ENCODE data around the gene GPC6.
"Not testable (repeated sequence)": the region's sequence is repeated elsewhere in the genome, so short reads cannot be mapped to it uniquely, and the experiment has no call there.

The GPC6 gene

DNA sequence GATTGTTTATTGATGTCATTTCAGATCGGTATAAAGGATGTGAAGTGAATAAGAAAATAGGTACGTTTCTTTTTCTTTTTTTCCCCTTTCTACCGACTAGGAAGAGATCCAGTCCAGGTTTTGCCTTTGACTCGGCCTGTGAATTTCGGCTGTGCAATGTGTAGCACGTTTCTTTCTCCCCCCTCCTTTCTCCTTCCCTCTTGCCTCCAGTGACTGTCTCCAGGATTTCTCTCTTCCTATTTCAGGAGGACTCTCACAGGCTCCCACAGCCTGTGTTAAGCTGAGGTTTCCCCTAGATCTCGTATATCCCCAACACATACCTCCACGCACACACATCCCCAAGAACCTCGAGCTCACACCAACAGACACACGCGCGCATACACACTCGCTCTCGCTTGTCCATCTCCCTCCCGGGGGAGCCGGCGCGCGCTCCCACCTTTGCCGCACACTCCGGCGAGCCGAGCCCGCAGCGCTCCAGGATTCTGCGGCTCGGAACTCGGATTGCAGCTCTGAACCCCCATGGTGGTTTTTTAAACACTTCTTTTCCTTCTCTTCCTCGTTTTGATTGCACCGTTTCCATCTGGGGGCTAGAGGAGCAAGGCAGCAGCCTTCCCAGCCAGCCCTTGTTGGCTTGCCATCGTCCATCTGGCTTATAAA lies at the start of gene GPC6:
Gene GPC6 (plus strand): TSS at position 185 of the 657 bp plus-strand sequence.
- DNase-seq (ENCODE audit: low spot score), result no peak

DNA sequence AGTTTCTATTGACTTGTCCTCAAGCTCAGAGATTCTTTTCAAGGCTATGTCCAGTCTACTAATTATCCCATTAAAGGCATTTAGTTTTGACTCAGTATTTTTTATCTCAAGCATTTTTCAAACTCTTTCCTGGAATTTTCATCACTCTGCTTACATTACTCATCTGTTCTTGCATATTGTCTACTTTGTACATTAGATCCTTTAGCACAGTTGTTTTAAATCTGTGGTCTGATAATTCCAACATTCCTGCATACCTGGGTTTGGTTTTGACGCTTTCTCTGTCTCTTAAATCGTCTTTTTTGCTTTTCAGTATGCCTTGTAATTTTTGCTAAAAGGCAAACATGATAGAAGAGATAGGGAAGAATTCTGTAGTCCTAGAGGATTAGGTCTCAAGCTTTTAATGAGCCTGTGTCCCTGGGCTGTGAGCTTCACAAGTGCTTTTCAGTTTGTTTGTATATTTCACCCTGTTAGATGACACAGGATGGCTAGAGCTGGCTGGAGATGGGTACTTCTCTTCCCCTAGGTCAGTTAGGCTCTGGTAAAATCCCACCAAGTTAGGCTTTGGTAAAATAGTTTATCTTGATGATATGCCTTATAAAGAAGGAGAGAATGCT lies 46.1 kb upstream of the GPC6 start:
- no peak for DNase-seq (ENCODE audit: low spot score)

DNA sequence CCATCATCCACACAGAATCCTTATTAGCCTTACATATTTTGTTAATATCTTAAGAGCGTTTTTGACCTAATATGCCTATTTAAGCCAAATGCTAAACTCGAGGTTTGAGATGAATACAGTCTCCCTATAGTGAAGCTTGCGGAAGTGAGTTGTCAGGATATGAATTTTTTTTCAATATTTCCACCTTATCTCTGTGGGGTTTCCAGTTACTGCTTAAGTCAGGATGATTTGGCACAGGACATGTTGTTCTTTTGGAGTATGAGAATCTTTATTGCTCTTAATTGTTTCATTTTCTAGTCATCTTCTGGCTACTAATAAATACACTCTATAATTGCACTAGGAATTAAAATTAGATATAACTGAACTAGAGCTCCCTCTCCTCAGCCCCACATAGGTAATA lies 44.2 kb upstream of the GPC6 start:
- no peak for DNase-seq (ENCODE audit: low spot score)

DNA sequence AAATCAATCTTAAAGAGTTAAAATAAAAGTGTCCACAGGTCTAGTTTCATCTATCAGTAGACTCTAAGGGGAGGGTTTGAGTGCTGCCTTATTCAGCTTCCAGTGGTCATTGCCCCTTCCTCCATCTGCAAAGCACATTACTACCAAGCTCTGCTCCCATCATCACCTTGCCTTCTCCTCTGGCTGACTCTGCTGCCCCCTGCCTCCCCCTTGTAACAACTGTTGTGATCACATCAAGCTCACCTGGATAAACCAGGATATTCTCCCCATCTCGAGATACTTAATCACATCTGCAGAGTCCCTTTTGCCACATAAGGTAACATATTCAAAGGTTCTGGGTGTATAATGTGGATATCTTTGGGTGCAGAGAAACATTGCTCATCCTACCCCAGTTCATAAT lies 43.3 kb upstream of the GPC6 start:
- DNase-seq (ENCODE audit: low spot score), result no peak

- no peak for DNase-seq (ENCODE audit: low spot score)
Observed at GRCh38 chr13:93190006-93190405, 36.6 kb upstream of the GPC6 start.

- DNase-seq (ENCODE audit: low spot score), result no peak
Observed at GRCh38 chr13:93193682-93194081, 32.9 kb upstream of the GPC6 start.

- DNase-seq (ENCODE audit: low spot score), result no peak
Observed at GRCh38 chr13:93199856-93200255, 26.8 kb upstream of the GPC6 start.

DNA sequence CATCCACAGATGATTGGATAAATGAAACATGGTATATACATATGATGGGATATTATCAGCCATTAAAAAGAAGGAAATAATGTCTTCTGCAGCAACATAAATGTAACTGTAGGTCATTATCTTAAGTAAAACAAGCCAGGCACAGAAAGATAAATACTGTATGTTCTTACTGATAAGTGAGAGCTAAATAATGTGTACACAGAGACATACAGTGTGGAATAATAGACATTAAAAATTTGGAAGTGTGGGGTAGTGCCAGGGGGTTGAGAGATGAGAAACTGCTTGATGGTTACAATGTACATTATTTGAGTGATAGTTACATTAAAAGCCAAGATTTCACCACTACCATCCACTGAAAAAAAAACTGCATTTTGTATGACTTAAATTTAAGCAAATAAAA lies 26.0 kb upstream of the GPC6 start:
- DNase-seq (ENCODE audit: low spot score), result no peak

DNA sequence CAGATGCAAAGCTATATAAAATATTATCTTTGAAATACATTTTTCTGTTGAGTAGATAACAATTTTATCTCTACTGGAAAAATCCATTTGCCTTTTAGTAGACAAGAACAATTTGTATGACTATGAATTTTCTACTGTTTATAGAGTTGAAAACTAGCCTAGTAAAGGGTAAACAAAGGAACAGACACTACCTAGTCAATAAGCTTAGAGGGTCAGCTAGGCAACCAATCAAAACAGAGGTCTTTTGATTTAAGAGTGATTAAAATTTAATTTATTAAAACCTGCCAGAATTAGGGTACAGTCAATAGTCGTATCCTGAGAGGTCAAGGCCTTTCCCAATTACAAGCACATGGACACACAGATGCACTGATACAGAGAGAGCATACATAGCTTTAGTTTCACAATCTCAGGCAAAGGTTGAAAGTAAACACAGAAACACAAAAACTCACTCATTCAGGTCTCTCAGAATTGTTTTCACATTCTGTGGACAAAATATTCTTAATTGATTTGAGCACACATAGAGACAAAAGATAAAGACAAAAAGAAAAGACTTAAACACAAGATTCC lies 24.5 kb upstream of the GPC6 start:
- no peak for DNase-seq (ENCODE audit: low spot score)

DNA sequence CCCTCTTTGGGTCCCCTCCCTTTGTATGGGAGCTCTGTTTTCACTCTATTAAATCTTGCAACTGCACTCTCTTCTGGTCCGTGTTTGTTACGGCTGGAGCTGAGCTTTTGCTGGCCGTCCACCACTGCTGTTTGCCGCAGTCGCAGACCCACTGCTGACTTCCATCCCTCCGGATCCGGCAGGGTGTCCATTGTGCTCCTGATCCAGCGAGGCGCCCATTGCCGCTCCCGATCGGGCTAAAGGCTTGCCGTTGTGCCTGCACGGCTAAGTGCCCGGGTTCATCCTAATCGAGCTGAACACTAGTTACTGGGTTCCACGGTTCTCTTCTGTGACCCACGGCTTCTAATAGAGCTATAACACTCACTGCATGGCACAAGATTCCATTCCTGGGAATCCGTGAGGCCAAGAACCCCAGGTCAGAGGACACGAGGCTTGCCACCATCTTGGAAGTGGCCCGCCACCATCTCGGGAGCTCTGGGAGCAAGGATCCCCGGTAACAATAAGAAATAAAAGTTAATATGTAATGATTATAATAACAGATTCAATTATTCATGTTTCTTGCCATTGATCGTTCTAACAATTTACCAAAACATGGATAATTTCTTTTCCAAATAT lies 19.7 kb upstream of the GPC6 start:
- DNase-seq (ENCODE audit: low spot score), result not testable (repeated sequence)

- DNase-seq (ENCODE audit: low spot score), result no peak
Observed at GRCh38 chr13:93216122-93216521, 10.5 kb upstream of the GPC6 start.

DNA sequence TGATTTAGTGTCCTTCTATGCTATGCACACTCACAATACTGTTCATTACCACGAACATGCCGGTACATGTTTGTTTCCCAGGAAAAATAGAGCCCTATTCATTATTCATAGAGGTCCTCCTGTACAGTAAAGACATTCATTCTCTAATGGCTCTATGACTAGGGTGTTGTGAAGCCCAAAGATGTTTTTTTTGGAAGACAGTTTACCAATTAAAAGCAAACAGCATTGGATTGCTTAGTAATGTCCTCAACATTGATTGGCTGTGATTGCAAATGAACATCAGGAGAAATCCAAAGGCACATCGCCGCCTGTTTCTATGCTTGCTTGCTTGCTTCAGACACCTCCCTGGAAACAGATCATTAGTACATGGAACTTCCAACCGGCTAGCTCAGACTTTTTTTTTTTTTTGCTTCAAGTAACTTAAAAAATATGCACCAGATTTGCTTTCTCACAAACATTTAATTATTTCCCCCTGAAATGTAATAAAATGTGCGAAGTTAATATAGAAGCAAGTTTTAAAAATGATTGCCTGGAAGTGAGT lies 8.8 kb upstream of the GPC6 start:
- DNase-seq (ENCODE audit: low spot score), result no peak

GRCh38 chr13:93218583-93218982 lies 8.0 kb upstream of the GPC6 start:
- no peak for DNase-seq (ENCODE audit: low spot score)

DNA sequence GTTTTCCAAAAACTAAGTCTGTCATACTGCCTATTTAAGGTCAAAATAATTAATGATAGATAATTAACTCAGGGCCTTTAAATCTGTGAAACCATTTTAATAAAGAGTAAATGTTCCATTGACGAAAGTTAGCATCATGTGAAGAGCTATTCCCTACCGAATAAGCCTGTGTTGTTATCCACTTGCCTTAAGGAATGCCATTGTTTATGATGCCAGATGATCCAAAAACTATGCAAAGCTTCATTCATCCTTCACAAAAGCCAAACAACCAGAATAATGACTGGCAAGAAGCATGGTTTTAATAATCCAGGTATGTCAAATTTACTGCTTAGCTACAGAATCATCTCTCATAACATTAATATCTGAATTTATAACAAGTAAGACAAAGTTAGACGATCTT lies 6.5 kb upstream of the GPC6 start:
- DNase-seq (ENCODE audit: low spot score), result no peak

- no peak for DNase-seq (ENCODE audit: low spot score)
Observed at GRCh38 chr13:93222976-93223375, 3.6 kb upstream of the GPC6 start.

DNA sequence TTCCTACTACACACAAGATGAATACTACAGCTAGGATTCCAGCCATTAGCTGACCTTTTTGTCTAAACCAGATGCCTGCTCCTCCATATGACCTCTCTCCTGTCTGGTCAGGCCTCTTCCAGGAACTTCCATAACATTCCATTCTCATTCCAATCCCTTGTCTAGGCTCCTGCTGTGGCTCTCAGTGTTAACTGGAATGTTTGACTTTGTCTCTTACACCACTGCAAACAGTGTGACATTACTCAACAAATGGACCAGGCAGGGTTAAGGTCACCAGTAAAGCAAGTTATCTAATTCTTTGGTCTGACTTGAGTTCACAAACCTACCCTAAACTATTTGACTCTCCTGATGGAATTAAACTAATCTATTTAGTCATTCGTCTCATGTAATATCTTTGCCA lies 2.1 kb upstream of the GPC6 start:
- DNase-seq (ENCODE audit: low spot score), result no peak

GRCh38 chr13:93225610-93226009 lies 997 bp upstream of the GPC6 start:
- no peak for DNase-seq (ENCODE audit: low spot score)

DNA sequence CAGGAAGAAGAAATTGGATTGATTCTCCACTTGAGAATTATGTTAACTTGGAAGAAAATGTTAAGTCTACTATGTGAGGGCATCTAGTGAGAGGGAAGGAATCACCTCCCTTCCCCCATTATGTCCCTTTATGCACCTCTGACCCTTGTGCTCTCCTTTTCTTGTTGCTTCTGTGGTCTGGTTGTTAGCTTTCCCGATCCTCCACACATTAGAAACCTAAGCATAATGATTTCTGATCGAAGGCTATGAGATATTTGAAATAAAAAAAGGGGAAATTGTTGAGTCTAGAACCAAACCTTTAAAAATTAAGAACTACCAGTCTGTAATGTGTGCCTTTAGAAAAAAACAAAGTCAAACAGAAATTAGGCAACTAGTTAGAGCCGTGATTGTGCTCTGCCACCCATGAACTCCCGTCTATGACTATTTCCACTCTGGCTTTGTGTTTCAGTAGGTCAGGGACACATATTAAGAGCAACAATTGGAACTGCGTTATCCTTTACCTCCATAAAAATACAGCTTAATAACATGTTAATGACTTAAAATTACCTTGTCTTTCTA lies 463 bp upstream of the GPC6 start:
- no peak for DNase-seq (ENCODE audit: low spot score)

DNA sequence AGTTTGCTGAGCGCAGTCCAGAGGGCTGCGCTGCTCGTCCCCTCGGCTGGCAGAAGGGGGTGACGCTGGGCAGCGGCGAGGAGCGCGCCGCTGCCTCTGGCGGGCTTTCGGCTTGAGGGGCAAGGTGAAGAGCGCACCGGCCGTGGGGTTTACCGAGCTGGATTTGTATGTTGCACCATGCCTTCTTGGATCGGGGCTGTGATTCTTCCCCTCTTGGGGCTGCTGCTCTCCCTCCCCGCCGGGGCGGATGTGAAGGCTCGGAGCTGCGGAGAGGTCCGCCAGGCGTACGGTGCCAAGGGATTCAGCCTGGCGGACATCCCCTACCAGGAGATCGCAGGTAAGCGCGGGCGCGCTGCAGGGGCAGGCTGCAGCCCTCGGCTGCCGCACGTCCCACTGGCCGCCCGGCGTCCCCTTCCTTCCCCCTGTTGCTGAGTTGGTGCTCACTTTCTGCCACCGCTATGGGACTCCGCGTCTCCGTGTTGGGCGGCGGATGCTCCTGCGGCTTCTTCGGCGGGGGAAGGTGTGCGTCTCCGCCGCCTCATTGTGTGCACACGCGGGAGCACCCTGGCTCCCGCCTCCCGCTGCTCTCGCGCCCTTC lies 772 bp downstream of the GPC6 start:
- DNase-seq (ENCODE audit: low spot score), result no peak

DNA sequence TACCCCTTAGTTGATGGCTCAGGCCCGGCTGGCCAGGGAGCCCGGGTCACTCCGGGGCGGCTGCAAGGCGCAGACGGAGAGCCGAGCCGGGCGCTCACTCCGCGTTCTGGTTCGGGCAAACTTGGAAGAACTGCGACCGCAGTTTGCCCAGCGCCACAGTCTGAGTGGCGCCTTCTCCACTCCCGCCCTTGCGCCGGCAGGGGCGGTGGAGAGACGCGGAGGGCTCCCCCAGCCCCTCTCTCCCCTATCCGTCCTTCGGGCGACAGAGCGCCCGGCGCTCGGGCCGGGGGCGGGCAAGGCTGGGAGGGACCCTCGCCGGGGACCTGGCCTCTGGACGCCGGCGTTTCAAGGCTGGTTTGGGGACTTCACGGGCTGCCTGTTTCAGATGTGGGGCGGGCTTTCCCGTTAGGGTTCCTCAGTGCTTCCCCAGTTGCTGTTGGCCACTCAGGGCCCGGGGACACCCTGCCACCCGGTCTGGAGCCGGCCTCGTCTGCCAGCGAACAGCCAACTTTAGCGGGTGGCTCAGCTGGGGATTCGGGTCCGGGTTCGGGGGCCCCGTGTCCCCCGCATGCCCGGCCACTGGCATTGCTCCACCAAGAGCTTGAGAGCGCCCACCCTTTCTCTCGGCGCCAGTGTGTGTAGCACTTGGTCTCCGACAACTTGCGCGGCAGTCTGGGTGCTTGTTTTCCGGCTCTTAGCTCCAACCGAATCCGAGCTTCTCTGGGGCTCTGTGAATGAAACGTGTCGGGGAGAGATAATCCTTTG lies 1.5 kb downstream of the GPC6 start:
- DNase-seq (ENCODE audit: low spot score), result no peak

DNA sequence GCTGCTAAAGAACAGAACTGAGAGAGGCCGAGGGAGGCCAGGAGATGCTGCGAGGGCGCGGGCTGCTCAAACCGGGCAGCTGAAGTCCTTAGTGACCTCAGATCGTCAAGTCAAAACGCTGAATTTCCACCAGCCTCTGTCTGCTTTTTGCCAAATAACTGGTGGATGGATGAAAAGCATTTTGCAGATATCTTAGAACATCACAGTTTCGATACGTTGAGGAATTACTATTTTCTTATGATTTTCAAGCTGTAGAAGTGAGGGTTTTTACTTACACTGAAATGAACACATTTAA lies 2.0 kb downstream of the GPC6 start:
- DNase-seq (ENCODE audit: low spot score), result no peak

All from activated CD4-positive, alpha-beta T cell treated with anti-CD3 and anti-CD28 coated beads, Interleukin-2, Interleukin-4, amounts not matched to agents 100 ng/mL and 50 ng/mL, durations not matched to agents 16 hours and 8 hours (primary cell).